GM21717 (cell line): ENCODE measurements around the gene DYNLT5.
"Not testable (repeated sequence)": the region's sequence is repeated elsewhere in the genome, so short reads cannot be mapped to it uniquely, and the experiment has no call there.

Experiments
- ATAC-seq: cut with Tn5 transposase; IDR thresholded peaks from one replicate; pipeline ENCODE4 v1.9.1; 2021; ENCODE audit warnings: mild to moderate bottlenecking, moderate library complexity; ENCODE audit not compliant: unreplicated experiment

DYNLT5 gene

DNA sequence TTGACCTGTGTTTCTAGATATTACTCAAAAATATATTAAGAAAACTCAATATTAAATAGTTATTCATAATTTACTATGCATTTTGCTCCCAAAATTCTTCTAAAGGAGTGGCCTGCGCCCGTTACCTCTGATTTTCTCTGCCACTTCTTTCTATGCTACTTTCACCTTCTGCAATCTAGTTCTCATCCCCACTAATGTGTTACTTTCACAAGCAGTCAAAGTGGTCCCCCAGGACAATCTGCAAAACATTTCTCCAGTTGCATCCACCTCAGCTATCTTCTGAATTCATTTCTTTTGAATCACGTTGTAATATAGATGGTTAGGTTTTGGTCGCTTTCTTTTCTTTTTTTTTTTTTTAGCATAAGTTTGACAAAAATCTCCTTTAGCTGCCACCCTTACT is 35.4 kb downstream of the DYNLT5 start:
- peak; percentile 52 for ATAC-seq

DNA sequence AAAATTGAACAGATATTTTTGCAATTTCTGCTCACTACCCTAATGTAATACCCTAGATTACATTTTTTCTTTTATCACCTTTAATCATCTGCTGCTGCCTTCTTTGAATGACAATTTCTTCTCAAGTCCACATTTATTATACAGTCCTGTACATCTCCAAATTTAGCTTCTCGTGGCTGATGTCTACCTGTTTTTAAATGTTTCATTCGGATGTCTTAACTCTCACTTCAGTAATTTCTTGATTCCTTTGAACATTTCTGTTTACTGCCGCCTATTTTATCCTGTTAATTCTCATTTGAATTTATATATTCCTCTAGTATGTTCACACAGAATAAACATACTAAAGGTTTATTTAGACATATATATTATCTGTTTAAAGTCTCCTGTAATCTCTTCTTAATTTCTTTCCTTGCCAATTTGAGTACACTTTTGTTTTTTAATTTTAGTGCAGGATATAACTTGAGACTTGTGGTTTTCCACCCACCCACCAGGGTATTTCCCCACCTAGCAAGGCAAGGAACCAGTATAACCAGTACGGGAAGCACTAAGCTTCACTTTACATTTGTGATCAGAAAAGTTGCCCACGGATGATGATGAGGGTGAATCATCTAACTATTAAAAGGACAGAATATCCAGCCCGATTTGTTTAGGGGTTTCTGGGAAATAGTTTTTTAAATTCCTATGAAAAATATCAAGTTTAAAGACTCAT is 36.1 kb downstream of the DYNLT5 start:
- ATAC-seq: peak; percentile 96

DNA sequence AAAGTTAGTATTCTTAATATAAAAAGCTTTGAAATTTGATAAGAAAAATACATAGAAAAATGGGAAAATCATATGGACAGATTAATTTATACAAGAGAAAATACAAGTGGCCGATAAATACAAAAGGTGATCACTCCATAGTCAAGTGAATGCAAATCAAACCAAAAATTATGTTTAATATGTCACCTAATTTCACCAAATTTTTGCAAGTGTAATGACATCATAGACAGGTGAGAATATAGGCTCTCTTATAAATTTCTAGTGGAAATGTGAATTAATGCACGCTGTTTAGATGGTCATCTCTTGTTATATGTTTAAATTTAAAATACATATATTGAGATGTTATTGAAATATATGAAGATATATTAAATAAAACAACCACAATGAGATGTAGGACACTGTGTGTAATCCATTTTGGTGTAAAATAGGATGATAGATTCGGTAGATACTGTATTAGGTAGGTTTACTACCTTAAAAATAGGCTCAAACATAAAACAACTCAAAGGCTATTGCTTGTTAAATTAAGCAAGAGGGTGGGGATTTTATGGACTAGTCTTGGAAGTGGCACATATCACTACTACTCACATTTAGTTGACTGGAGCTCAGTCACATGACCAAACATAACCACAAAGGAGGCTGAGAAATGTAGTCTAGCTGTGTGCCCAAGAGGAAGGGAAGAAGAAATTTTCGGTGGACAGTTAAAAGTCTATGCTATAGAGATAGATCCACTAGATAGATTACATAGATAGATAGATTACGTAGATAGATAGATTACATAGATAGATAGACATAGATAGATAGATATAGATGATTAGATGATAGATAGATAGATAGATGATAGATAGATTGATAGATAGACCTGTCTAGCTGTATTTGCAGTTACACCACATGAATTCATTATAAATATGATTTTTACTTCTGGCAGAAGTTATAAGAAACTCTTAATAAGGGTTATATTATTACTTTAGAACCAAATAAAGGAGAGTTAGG is 39.7 kb downstream of the DYNLT5 start:
- ATAC-seq: no peak

DNA sequence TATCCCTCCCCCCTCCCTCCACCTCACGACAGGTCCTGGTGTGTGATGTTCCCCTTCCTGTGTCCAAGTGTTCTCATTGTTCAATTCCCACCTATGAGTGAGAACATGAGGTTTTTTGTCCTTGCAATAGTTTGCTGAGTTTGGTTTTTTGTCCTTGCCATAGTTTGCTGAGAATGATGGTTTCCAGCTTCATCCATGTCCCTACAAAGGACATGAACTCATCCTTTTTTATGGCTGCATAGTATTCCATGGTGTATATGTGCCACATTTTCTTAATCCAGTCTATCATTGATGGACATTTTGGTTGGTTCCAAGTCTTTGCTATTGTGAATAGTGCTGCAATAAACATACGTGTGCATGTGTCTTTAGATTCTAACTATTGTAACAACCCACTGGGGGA is 43.6 kb downstream of the DYNLT5 start:
- ATAC-seq: not testable (repeated sequence)

DNA sequence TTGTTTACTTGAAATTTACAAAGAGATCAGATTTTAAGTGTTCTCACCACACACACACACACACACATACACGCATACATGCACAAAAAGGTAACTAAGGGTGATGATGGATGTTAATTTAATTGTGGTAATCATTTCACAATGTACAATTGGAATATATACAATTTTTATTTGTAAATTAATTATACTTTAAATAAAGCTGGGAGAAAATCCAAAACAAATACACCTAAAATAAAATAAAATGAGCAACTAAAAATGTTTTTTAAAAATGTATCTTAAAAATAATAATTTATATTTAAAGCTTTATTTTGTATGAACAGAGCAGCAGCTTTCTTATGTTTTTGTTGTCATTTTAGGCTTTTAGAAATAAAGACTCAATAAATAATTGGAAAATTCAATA is 57.0 kb downstream of the DYNLT5 start:
- ATAC-seq: no peak

DNA sequence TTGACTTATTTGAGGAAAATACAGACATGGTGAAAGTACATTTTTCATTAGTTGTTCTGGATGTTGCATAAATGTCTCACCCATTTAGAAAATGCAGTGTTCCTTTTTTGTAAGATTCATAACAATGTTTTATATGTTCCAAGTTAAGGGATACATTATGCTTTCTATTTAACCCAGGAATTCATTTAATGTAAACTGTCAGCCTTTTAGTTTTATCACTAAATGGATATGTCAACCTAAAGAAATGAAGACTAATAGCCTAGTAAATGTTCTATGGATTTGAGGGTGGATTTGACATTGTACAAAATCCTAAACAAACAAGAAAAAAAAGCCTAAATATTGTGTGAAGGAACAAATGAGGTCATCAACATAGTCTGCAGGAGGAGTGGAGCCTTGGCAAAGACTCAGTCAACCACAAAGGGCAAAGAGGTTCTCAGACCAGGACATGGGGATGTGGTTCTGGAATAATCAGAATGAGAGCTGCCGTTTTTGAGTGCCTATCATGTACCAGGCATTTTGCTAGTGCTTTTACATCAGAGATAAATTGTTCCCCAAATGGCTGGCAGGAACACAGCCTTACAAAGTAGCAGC is 57.6 kb downstream of the DYNLT5 start:
- no peak for ATAC-seq

DNA sequence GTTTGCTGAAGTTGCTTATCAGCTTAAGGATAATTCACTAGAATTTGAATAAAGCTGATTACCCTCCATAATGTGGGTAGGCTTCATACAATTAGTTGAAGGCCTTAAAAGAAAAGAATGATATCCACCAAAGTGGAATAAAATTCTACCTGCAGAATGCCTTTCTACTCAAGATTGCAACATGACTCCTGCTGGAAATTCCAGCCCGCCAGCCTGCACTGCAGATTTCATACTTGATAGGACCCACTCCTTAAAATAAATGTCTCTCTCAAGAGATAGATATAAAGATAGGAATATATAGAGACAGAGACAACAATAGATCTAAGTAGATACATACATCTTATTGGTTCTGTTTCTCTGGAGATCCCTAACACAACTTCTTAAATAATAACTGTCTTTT is 72.5 kb downstream of the DYNLT5 start:
- ATAC-seq: no peak
